Right lobe of liver (tissue), 6 donors: Measurements from ENCODE around the gene POLE. TPM values are rescaled to one million over a fixed set of nuclear protein-coding genes. Genes with fewer than 3 reads are reported as not detected.
A peak's percentile ranks its signal among the peaks of the same experiment; 100 is the strongest.

Experiments
- ATAC-seq, 4 donors: fragments of 200-7000 bp; cut with Tn5 transposase; one replicate each; pipeline ENCODE4 v1.9.1; 2020; ENCODE audit warnings: mild to moderate bottlenecking in 4 of 4, moderate library complexity in 4 of 4
- DNase-seq, 3 donors: peaks; one replicate each; pipeline ENCODE4 v3.0.0-alpha.2; 2020
- H3K27ac ChIP-seq, 3 donors: fragments of 200-600 bp; one replicate each; pipeline ENCODE4 v1.8.0; 2022
- H3K27me3 ChIP-seq, 2 donors: fragments of 200-600 bp; one replicate each; pipeline ENCODE4 v1.8.0; 2022
- H3K36me3 ChIP-seq, 4 donors: fragments of 200-600 bp; sonication (generic) in 1 of 4; one replicate each; pipeline versions ENCODE4 v1.5.1 to v1.8.0; 2017 to 2022; ENCODE audit warnings: control low read depth in 1 of 4
- H3K4me1 ChIP-seq, 4 donors: fragments of 200-600 bp; sonication (generic) in 1 of 4; one replicate each; pipeline versions ENCODE4 v1.5.1 to v1.8.0; 2017 to 2022; ENCODE audit warnings: control low read depth in 1 of 4
- H3K4me3 ChIP-seq, 3 donors: fragments of 200-600 bp; one replicate each; pipeline ENCODE4 v1.8.0; 2022
- H3K9me3 ChIP-seq, 4 donors: fragments of 200-600 bp; sonication (generic) in 1 of 4; one replicate each; pipeline versions ENCODE4 v1.5.1 to v1.8.0; 2017 to 2022; ENCODE audit warnings: control low read depth in 1 of 4
- CTCF ChIP-seq, 4 donors: fragments of 200-600 bp in 3 of 4; fragments of 450-650 bp in 1 of 4; IDR thresholded peaks; one replicate each; pipeline versions ENCODE4 v1.5.1 to v1.8.0; 2016 to 2022; ENCODE audit warnings: antibody characterized with exemption in 4 of 4, mild to moderate bottlenecking in 2 of 4
- POLR2A ChIP-seq: fragments of 450-650 bp; IDR thresholded peaks from one replicate; pipeline ENCODE4 v1.6.1; 2017; ENCODE audit warnings: antibody characterized with exemption, mild to moderate bottlenecking
- WGBS: methylation state at CpG from one replicate; pipeline ENCODE4 v1.1.6; 2018; ENCODE audit warnings: low coverage, low lambda C conversion rate; ENCODE audit not compliant: insufficient coverage; ENCODE audit errors: missing lambda C conversion rate; 5-methylcytosine and 5-hydroxymethylcytosine counted together
- intact Hi-C, 2 donors: fragments of 100-400 bp; cut with DNase I; formaldehyde crosslinking; loops; one replicate each; pipeline versions ENCODE4 v1.11.2 to v1.14.1; 2022
- total RNA-seq, 6 experiments: library from RNA; depleted of rRNA in 2 of 6; stranded (reverse); fragments of >200 nt in 2 of 6; fragmentation: NEBNext Ultra II Directional in 3 of 6; extraction: Animal tissue kit (Norgen Biotek cat#: 25700) in 3 of 6; gene quantifications; one replicate each; pipeline versions ENCODE4 v1.1.0 to v1.2.4, GENCODE V29; 2016 to 2023
- donor health status: DM: no; HTN: yes; CAD: no.
- donor health status: DM: no; HTN: no; CAD: no.
- donor health status: DM: no; HTN: no; CAD: no.
- donor health status: DM: no; HTN: yes; CAD: no.
- donor health status: DM: no; HTN: yes; CAD: no.

POLE gene
- total RNA-seq, 6 experiments from 2014 or later = 13.6 to 34.0 (median 22.7) TPM

- TF ChIP-seq POLR2A (no peak), CTCF (IDR thresholded peaks at IDR 0.05) (no peak)
- DNase-seq (peak in 2 of 3 donors; percentile 4 to 31), ATAC-seq (no peak)
- peaks cover 0 to 65% (median 21%) of the 10 kb centered on the region in 4 donors for H3K36me3 ChIP-seq
- H3K4me3 ChIP-seq = no peak overlapping the region
- H3K27ac ChIP-seq = no peak overlapping the region
- H3K4me1 ChIP-seq = peaks cover 0 to 4% (median 0%) of the 10 kb centered on the region in 4 donors
- intact Hi-C loops = no loop called here
- H3K9me3 ChIP-seq = no peaks in the 10 kb centered on the region
- WGBS = no CpG with 5 or more reads among the region's 11 CpGs
- no peaks in the 10 kb centered on the region for H3K27me3 ChIP-seq
Measured at GRCh38 chr12:132660996-132661395, 26.1 kb downstream of the POLE start.

- Histone ChIP-seq H3K9me3 (no peaks in the 10 kb centered on the region), H3K27me3 (no peaks in the 10 kb centered on the region), H3K27ac (no peak overlapping the region), H3K4me3 (no peak overlapping the region), H3K36me3 (peaks cover 0 to 63% (median 23%) of the 10 kb centered on the region in 4 donors), H3K4me1 (peaks cover 0 to 4% (median 0%) of the 10 kb centered on the region in 4 donors)
- 30% methylated on average over 4 of the region's 5 CpGs for WGBS
- intact Hi-C loops = no loop called here
- TF ChIP-seq POLR2A = no peak
- no peak for TF ChIP-seq CTCF (IDR thresholded peaks at IDR 0.05)
- ATAC-seq (peak in 3 of 4 donors; percentile 11 to 47 (median 12)), DNase-seq (peak in 2 of 3 donors; percentile 5 to 32)
Measured at GRCh38 chr12:132660052-132660451, 27.1 kb downstream of the POLE start.

GRCh38 chr12:132659146-132659545, 28.0 kb downstream of the POLE start:
- Histone ChIP-seq H3K4me3 (no peak overlapping the region), H3K27ac (no peak overlapping the region), H3K27me3 (no peaks in the 10 kb centered on the region), H3K9me3 (no peaks in the 10 kb centered on the region), H3K4me1 (peaks cover 0 to 4% (median 0%) of the 10 kb centered on the region in 4 donors), H3K36me3 (peaks cover 0 to 72% (median 23%) of the 10 kb centered on the region in 4 donors)
- TF ChIP-seq CTCF (IDR thresholded peaks at IDR 0.05) (no peak), POLR2A (no peak)
- 30% methylated on average over 2 of the region's 16 CpGs for WGBS
- DNase-seq (peak in 1 of 3 donors; percentile 30), ATAC-seq (peak in 1 of 4 donors; percentile 9)
- intact Hi-C loops = no loop called here

GRCh38 chr12:132658149-132658894, 28.8 kb downstream of the POLE start:
- ATAC-seq (no peak), DNase-seq (peak in 1 of 3 donors; percentile 5)
- intact Hi-C loops = no loop called here
- H3K9me3 ChIP-seq = no peaks in the 10 kb centered on the region
- TF ChIP-seq CTCF (IDR thresholded peaks at IDR 0.05) (no peak), POLR2A (no peak)
- peaks cover 0 to 73% (median 23%) of the 10 kb centered on the region in 4 donors for H3K36me3 ChIP-seq
- H3K27me3 ChIP-seq = no peaks in the 10 kb centered on the region
- WGBS = 87% methylated on average over 32 of the region's 32 CpGs
- H3K4me3 ChIP-seq = no peak overlapping the region
- H3K4me1 ChIP-seq = peaks cover 0 to 4% (median 0%) of the 10 kb centered on the region in 4 donors
- H3K27ac ChIP-seq = no peak overlapping the region
